HEK293 (cell line): ENCODE data around the gene GPRC5B.
A peak's percentile ranks its signal among the peaks of the same experiment; 100 is the strongest.

Experiments used
- CTCF ChIA-PET: fragments of 350-600 bp; formaldehyde crosslinking; extraction: SDS; loops from one replicate; lab custom pipeline; 2021; ENCODE audit warnings: antibody characterized with exemption; lab: Yijun Ruan, JAX
- POLR2A ChIA-PET: fragments of 300-600 bp; formaldehyde crosslinking; extraction: SDS; loops from one replicate; lab custom pipeline; 2020; ENCODE audit warnings: antibody characterized with exemption, inconsistent platforms; lab: Yijun Ruan, JAX
- H3K27ac ChIP-seq: fragments of 200-500 bp; sonication (Bioruptor generic); 2 replicates; pipeline ENCODE4 v1.5.1; 2014; ENCODE audit warnings: low read depth, low read length, control low read depth, inconsistent platforms; ENCODE audit errors: extremely low read depth
- H3K36me3 ChIP-seq, 2 experiments: fragments of 200-500 bp in 1 of 2; sonication (Bioruptor generic) in 1 of 2; 1 replicate in 1 of 2; 2 replicates in 1 of 2; pipeline ENCODE4 v1.5.1; 2014 to 2017; ENCODE audit warnings: inconsistent platforms in 2 of 2, low read length in 2 of 2; ENCODE audit not compliant: control insufficient read depth in 2 of 2, insufficient read depth in 1 of 2
- H3K4me1 ChIP-seq: fragments of 200-500 bp; sonication (Bioruptor generic); 2 replicates; pipeline ENCODE4 v1.5.1; 2014; ENCODE audit warnings: mild to moderate bottlenecking, low read length, inconsistent platforms; ENCODE audit not compliant: control insufficient read depth, insufficient read depth
- H3K4me3 ChIP-seq: 2 replicates; pipeline ENCODE4 v1.5.1; 2011; ENCODE audit warnings: low read depth, mild to moderate bottlenecking, control low read depth, low read length, moderate library complexity
- H3K9me3 ChIP-seq: fragments of 200-500 bp; sonication (Bioruptor generic); 2 replicates; pipeline ENCODE4 v1.5.1; 2014; ENCODE audit warnings: low read depth, low read length, inconsistent platforms; ENCODE audit not compliant: control insufficient read depth, insufficient read depth
- ELK4 ChIP-seq: IDR thresholded peaks from 2 replicates; pipeline ENCODE4 v1.6.1; 2011; ENCODE audit warnings: mild to moderate bottlenecking, low read depth, low read length, borderline replicate concordance
- KLF10 ChIP-seq: fragments of 450-650 bp; IDR thresholded peaks from 2 replicates; pipeline ENCODE4 v1.5.1; 2018; ENCODE audit warnings: missing biosample characterization, mild to moderate bottlenecking, missing genetic modification characterization
- KLF16 ChIP-seq: fragments of 450-650 bp; formaldehyde crosslinking; IDR thresholded peaks from 2 replicates; pipeline ENCODE4 v1.5.1; 2017; ENCODE audit warnings: missing biosample characterization, missing genetic modification characterization
- PRDM6 ChIP-seq: fragments of 450-650 bp; formaldehyde crosslinking; IDR thresholded peaks from 2 replicates; pipeline ENCODE4 v1.5.1; 2017; ENCODE audit warnings: missing biosample characterization, missing genetic modification characterization
- ZBTB8A ChIP-seq: fragments of 450-650 bp; formaldehyde crosslinking; IDR thresholded peaks from 2 replicates; pipeline ENCODE4 v1.5.1; 2016; ENCODE audit warnings: missing biosample characterization, missing genetic modification characterization
- ZNF140 ChIP-seq: fragments of 450-650 bp; formaldehyde crosslinking; IDR thresholded peaks from 2 replicates; pipeline ENCODE4 v1.5.1; 2016; ENCODE audit warnings: missing biosample characterization, missing genetic modification characterization
- ZNF148 ChIP-seq: fragments of 450-650 bp; formaldehyde crosslinking; IDR thresholded peaks from 2 replicates; pipeline ENCODE4 v1.5.0; 2017; ENCODE audit warnings: missing biosample characterization, missing genetic modification characterization, borderline replicate concordance
- ZNF155 ChIP-seq: fragments of 450-650 bp; formaldehyde crosslinking; IDR thresholded peaks from 2 replicates; pipeline ENCODE4 v1.5.1; 2016; ENCODE audit warnings: missing biosample characterization, missing genetic modification characterization
- ZNF157 ChIP-seq: fragments of 450-650 bp; formaldehyde crosslinking; IDR thresholded peaks from 2 replicates; pipeline ENCODE4 v1.5.1; 2016; ENCODE audit warnings: missing biosample characterization, missing genetic modification characterization
- ZNF248 ChIP-seq: fragments of 450-650 bp; formaldehyde crosslinking; IDR thresholded peaks from 2 replicates; pipeline ENCODE4 v1.5.1; 2017; ENCODE audit warnings: missing biosample characterization, missing genetic modification characterization
- ZNF354C ChIP-seq: fragments of 450-650 bp; formaldehyde crosslinking; IDR thresholded peaks from 2 replicates; pipeline ENCODE4 v1.5.1; 2016; ENCODE audit warnings: missing biosample characterization, missing genetic modification characterization, low read depth, borderline replicate concordance
- ZNF37A ChIP-seq: fragments of 450-650 bp; IDR thresholded peaks from 2 replicates; pipeline ENCODE4 v1.5.1; 2018; ENCODE audit warnings: missing biosample characterization, missing genetic modification characterization
- ZNF529 ChIP-seq: fragments of 450-650 bp; formaldehyde crosslinking; IDR thresholded peaks from 2 replicates; pipeline ENCODE4 v1.5.1; 2017; ENCODE audit warnings: missing genetic modification characterization, missing biosample characterization; ENCODE audit not compliant: insufficient replicate concordance
- ZNF585B ChIP-seq: fragments of 450-650 bp; formaldehyde crosslinking; IDR thresholded peaks from 2 replicates; pipeline ENCODE4 v1.5.1; 2016; ENCODE audit warnings: missing biosample characterization, missing genetic modification characterization
- ZNF785 ChIP-seq: fragments of 450-650 bp; formaldehyde crosslinking; IDR thresholded peaks from 2 replicates; pipeline ENCODE4 v1.5.1; 2016; ENCODE audit warnings: missing biosample characterization, missing genetic modification characterization
- ZNF843 ChIP-seq: fragments of 450-650 bp; formaldehyde crosslinking; IDR thresholded peaks from 2 replicates; pipeline ENCODE4 v1.5.1; 2016; ENCODE audit warnings: missing biosample characterization, missing genetic modification characterization

The GPRC5B gene

GRCh38 chr16:19851476-19851875 lies 33.2 kb downstream of the GPRC5B start (continued):
- TF ChIP-seq KLF10 (tag by site-specific recombination) (no peak), ZNF155 (no peak)

GRCh38 chr16:19850131-19850817 lies 34.4 kb downstream of the GPRC5B start:
- Histone ChIP-seq H3K4me1 (no peaks in the 10 kb centered on the region), H3K4me3 (no peak overlapping the region), H3K36me3 (no peaks in the 10 kb centered on the region), H3K9me3 (no peaks in the 10 kb centered on the region), H3K27ac (no peak overlapping the region)
- ChIA-PET POLR2A (no interaction called here), CTCF (interaction anchor here (0.7 kb wide), 1 partner anchor 37 kb away, joined by 3 read pairs; no protein-coding TSS in a partner anchor)
- TF ChIP-seq ZNF585B (tag by site-specific recombination), result no peak
- TF ChIP-seq ZBTB8A, result no peak

- Histone ChIP-seq H3K36me3 (no peaks in the 10 kb centered on the region), H3K27ac (no peak overlapping the region), H3K4me3 (no peak overlapping the region), H3K4me1 (no peaks in the 10 kb centered on the region), H3K9me3 (no peaks in the 10 kb centered on the region)
- POLR2A ChIA-PET, result no interaction called here
- CTCF ChIA-PET, result no interaction called here
- no peak for TF ChIP-seq ZNF37A
- TF ChIP-seq ZNF157 (tag by site-specific recombination), result no peak
- TF ChIP-seq ZNF785, result no peak
- no peak for TF ChIP-seq ZNF529 (tag by site-specific recombination)
Measured at GRCh38 chr16:19848756-19849155, 35.9 kb downstream of the GPRC5B start.

GRCh38 chr16:19846436-19846835 lies 38.2 kb downstream of the GPRC5B start:
- no peak overlapping the region for H3K4me3 ChIP-seq
- no peak overlapping the region for H3K27ac ChIP-seq
- no peaks in the 10 kb centered on the region for H3K36me3 ChIP-seq
- ChIA-PET CTCF (no interaction called here), POLR2A (no interaction called here)
- H3K9me3 ChIP-seq, result no peaks in the 10 kb centered on the region
- TF ChIP-seq KLF16 (tag by site-specific recombination) (no peak), ZNF843 (tag by site-specific recombination) (no peak), ZNF140 (peak; percentile 14; the same call in 1 of the 2 replicates), ZNF148 (no peak), ZNF354C (tag by site-specific recombination) (no peak)
- H3K4me1 ChIP-seq, result peaks cover 2% of the 10 kb centered on the region; the same call in 1 of the 2 replicates

GRCh38 chr16:19844945-19845641 lies 39.6 kb downstream of the GPRC5B start:
- Histone ChIP-seq H3K4me1 (peaks cover 2% of the 10 kb centered on the region; the same call in 1 of the 2 replicates), H3K36me3 (no peaks in the 10 kb centered on the region), H3K27ac (no peak overlapping the region), H3K4me3 (no peak overlapping the region), H3K9me3 (no peaks in the 10 kb centered on the region)
- CTCF ChIA-PET, result no interaction called here
- POLR2A ChIA-PET, result no interaction called here
- no peak for TF ChIP-seq ZNF248 (tag by site-specific recombination)
- no peak for TF ChIP-seq ELK4
- TF ChIP-seq PRDM6, result peak; percentile 82
